GM21526 (cell line): ENCODE data around the gene KCNH8.
"Not testable (repeated sequence)": the region's sequence is repeated elsewhere in the genome, so short reads cannot be mapped to it uniquely, and the experiment has no call there.

Experiments used
- ATAC-seq: cut with Tn5 transposase; IDR thresholded peaks from one replicate; pipeline ENCODE4 v1.9.1; 2021; ENCODE audit warnings: moderate library complexity; ENCODE audit not compliant: unreplicated experiment, low FRiP score

The KCNH8 gene

GRCh38 chr3:19147905-19148767, at the start of gene KCNH8:
TSS of gene KCNH8 (plus strand) at chr3:19148510. CDS start at chr3:19148720, 210 bp downstream.
- ATAC-seq, result no peak

DNA sequence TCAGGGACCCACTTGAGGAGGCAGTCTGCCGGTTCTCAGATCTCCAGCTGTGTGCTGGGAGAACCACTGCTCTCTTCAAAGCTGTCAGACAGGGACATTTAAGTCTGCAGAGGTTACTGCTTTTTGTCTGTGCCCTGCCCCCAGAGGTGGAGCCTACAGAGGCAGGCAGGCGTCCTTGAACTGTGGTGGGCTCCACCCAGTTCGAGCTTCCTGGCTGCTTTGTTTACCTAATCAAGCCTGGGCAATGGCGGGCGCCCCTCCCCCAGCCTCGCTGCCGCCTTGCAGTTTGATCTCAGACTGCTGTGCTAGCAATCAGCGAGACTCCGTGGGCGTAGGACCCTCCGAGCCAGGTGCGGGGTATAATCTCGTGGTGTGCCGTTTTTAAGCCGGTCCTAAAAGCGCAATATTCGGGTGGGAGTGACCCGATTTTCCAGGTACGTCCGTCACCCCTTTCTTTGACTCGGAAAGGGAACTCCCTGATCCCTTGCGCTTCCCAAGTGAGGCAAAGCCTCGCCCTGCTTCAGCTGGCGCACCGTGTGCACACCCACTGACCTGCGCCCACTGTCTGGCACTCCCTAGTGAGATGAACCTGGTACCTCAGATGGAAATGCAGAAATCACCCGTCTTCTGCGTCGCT, 45.5 kb upstream of the KCNH8 start:
- not testable (repeated sequence) for ATAC-seq

DNA sequence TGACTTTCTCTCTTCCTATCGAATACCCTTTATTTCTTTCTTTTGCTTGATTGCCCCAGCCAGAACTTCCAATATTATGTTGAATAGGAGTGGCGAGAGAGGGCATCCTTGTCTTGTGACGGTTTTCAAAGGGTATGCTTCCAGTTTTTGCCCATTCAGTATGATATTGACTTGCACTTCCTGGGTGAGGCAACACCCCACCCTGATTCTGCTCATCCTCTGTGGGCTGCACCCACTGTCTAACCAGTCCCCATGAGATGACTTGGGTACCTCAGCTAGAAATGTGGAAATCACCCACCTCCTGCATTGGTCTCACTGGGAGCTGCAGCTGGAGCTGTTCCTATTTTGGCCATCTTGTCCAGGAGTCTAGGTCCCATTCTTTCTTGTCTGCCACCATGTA, 44.8 kb upstream of the KCNH8 start:
- ATAC-seq, result no peak

DNA sequence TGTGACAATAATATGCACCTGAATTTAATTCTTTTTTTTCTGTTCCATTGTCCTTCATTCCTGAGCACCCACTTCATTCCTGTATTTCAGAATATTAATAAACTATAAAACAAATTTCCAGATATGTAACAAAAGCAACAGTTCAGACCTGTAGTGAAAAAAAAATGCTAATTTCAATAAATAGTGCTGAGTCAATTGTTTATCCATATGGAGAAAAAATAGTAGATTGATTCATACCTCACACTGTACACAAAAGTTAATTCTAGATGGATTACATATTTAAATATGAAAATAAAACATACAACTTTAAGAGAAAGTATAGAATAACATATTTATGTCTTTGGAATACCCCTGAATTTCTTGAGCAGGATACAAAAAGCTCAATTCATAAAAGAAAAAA, 43.9 kb upstream of the KCNH8 start:
- no peak for ATAC-seq

GRCh38 chr3:19105826-19106225, 42.5 kb upstream of the KCNH8 start:
- ATAC-seq, result no peak

DNA sequence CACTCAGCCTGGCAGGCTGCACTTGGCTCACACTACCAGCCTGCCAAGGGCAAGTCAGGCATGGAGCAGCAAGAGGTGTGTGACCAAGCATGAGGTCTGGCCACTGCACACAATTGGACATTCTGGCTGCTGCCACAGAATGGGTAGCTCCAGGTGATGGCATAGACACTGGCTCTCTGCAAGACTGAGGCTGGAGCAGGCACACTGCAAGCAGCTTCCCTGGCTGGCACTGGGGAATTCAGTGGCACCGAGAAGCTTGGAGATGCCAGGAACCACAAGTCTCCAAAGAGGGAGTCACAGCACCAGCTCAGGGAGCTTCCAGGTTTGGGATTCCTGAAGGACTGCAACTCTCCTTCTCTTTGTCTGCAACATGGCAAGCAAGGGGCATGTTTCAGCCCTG, 42.0 kb upstream of the KCNH8 start:
- ATAC-seq, result no peak

- no peak for ATAC-seq
Measured at GRCh38 chr3:19107719-19108118, 40.6 kb upstream of the KCNH8 start.

DNA sequence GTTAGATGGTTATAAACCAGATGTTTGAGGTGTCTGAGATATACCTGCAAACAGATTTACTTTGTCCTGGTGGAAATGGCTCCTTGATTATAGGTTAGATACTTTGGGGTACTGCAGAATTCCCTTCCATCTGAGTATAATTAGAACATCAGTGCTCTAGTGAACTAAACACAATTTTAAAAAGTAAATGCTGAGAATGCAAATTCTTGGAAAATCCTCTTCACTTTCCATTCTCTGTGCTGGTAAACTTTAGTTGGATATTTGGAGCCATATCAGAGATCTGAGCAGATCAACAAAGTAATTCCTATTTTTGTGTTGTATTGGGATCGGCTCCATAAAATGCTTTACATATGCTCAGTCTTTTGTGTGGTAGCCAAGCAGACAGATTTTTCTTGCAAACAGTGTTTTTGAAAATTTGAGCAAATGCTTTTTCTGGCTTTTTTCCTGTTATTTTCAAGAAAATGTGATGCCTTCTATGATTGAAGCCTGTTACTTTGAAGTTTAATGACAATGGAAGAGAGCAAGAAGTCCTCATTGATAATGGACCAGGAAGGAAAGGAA, 37.9 kb upstream of the KCNH8 start:
- ATAC-seq, result no peak

- no peak for ATAC-seq
Measured at GRCh38 chr3:19114461-19114860, 33.8 kb upstream of the KCNH8 start.

DNA sequence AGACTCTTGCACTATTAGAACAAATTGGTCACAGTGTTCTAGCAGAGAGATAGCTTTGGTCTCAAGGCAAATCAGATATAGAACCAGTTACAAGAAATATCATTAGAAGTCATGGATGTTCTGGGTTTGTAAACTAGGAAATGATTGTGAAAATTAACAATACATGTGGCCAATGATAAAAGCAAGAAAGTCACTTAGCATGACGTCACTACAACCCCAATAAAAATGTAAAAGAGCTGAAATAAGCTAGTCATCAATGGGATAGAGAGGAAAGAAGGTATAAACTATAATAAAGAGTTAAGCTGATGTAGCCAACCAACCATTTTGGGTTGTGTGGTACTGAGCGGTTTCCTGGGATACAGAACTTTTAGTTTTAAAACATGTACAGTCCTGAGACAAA, 32.1 kb upstream of the KCNH8 start:
- no peak for ATAC-seq

DNA sequence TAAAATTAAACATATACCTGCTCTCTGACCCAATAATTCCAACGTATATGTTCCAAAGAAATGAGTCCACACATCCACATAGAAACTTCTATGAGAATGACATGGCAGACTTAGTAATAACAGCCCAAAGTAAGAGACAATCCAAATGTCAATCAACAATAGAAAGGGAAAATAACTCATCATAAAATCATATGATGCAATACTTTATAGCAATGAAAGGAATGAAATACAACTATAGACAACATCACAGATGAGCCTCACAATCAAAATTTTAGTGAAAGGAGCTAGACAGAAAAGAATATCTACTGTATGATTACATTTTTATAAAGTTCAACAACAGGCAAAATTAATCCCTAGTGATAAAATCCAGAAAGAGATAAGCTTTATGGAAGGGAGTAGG, 23.6 kb upstream of the KCNH8 start:
- no peak for ATAC-seq

DNA sequence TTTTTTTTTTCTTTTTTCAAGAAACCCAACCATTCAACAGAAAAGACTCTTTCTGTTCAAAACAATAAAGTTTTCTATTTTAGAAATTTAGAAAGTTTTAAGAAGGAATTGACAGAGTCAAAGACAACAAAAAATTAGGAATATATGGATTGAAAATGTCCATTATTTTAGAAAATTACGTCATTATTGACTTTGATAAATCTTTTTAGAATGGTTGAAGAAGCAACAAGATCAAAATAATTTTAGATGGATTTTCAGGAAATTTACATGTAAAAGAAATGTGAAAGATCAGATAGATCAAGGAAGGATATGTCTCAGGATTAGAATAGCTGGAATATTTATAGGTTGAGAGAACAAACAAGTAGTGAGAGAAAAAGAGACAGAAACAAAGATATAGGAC, 8.4 kb upstream of the KCNH8 start:
- ATAC-seq, result no peak

- peak; percentile 84 for ATAC-seq
Measured at GRCh38 chr3:19146685-19147650, 1.3 kb upstream of the KCNH8 start.

- ATAC-seq, result no peak
Measured at GRCh38 chr3:19148768-19149091, 420 bp downstream of the KCNH8 start.

DNA sequence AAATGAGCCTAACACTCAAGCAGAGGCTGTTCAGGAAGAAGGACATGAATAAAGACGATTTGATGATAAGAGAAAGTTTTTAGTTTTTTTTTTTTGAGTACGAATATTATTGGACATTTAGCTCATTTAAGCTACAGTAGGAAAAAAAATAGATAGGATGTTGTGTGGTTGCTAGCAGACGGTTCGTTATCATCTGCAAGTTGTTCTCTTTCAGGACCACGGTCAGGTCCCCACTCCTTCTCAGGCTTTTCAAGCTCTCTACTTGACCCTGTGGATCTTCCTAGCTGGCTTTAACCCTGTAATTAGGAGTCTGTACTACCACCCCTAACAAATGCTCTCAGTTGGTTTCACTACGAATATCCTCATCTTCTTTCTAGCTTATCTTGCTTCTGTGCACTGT, 1.1 kb downstream of the KCNH8 start:
- no peak for ATAC-seq

DNA sequence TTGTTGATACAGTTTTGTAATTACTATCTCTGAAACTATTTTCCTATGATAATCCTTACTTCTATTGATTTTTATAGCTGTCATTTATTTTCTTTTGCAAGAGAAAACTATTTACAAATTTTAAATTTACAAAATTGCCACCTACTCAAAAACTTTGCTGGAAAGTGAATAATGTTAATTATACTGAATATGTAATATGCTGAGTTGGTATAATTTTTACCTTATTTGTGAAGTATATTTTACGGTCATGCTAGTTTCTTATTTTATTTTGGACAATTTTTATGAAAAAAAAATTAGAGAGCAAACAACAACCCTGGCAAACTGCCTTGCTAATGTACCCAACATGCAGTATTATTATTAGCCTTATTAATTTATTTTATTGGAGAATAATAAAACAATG, 2.9 kb downstream of the KCNH8 start:
- no peak for ATAC-seq

GRCh38 chr3:19154693-19155250, 6.5 kb downstream of the KCNH8 start:
- no peak for ATAC-seq

GRCh38 chr3:19155375-19155774, 7.1 kb downstream of the KCNH8 start:
- no peak for ATAC-seq

GRCh38 chr3:19159966-19160635, 11.8 kb downstream of the KCNH8 start:
- no peak for ATAC-seq

DNA sequence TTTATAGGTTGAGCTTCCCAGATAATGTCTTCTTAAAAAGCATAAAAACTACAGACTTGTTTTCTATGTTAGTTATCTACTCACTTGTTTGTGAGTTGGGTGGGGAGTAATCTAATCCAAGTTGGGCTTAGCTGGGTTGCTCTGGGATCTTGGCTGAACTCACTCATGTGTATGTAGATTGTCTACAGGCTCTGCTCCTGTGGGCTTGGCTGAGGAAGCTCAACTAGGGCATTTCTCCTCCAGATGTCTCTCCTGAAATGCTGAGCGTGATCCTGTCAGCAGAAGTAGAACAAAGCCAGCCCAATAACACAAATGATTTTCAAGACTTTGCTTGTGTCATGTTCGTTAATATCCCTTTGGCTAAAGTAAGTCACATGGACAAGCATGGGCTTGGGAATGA, 17.3 kb downstream of the KCNH8 start:
- ATAC-seq, result no peak
